Spinal cord (tissue), 10 donors: ENCODE data around the gene ADPRHL1. TPM values are rescaled to one million over a fixed set of nuclear protein-coding genes. Genes with fewer than 3 reads are reported as not detected.

Source experiments
- DNase-seq, 6 donors: peaks; one replicate each; pipeline versions ENCODE4 v3.0.0 to v3.0.0-alpha.2; 2013 to 2015; ENCODE audit warnings: low spot score in 6 of 6, low read depth in 4 of 6
- H3K27ac ChIP-seq: one replicate; pipeline ENCODE4 v1.5.1; 2013; ENCODE audit warnings: low read depth, low read length, control low read depth
- H3K27me3 ChIP-seq: one replicate; pipeline ENCODE4 v1.6.1; 2013; ENCODE audit warnings: low read length; ENCODE audit not compliant: control insufficient read depth, insufficient read depth
- H3K36me3 ChIP-seq: one replicate; pipeline ENCODE4 v1.6.1; 2013; ENCODE audit warnings: low read length; ENCODE audit not compliant: control insufficient read depth, insufficient read depth
- H3K4me1 ChIP-seq: one replicate; pipeline ENCODE4 v1.6.1; 2013; ENCODE audit warnings: low read length; ENCODE audit not compliant: control insufficient read depth, insufficient read depth
- H3K4me3 ChIP-seq: one replicate; pipeline ENCODE4 v1.5.1; 2013; ENCODE audit warnings: low read depth, low read length, control low read depth
- H3K9me3 ChIP-seq: one replicate; pipeline ENCODE4 v1.6.1; 2013; ENCODE audit warnings: low read length; ENCODE audit not compliant: control insufficient read depth, insufficient read depth
- WGBS: methylation state at CpG from one replicate; pipeline ENCODE4 v1.1.5; 2013; ENCODE audit warnings: missing lambda C conversion rate; ENCODE audit not compliant: insufficient coverage; 5-methylcytosine and 5-hydroxymethylcytosine counted together
- polyA plus RNA-seq, 2 donors: library from polyadenylated mRNA; unstranded; fragments of 120-200 nt; gene quantifications; one replicate each; pipeline ENCODE4 v1.2.1, GENCODE V29; 2013; ENCODE audit not compliant: insufficient read length in 2 of 2
- total RNA-seq, 2 donors: library from RNA; depleted of rRNA in 1 of 2; stranded (reverse); fragments of 120-200 nt in 1 of 2; fragments of >200 nt in 1 of 2; gene quantifications; one replicate each; pipeline versions ENCODE4 v1.2.3 to v1.2.4, GENCODE V29; 2013 to 2014
- donor health status: healthy.

ADPRHL1 gene
- total and polyA plus RNA-seq, 4 donors = 3.1 to 7.2 (median 4.4) TPM

GRCh38 chr13:113361406-113361805 is 91.9 kb downstream of the ADPRHL1 start:
- 100% methylated on average over 1 of the region's 7 CpGs for WGBS
- Histone ChIP-seq H3K27me3 (peaks cover 11% of the 10 kb centered on the region), H3K4me1 (peaks cover 24% of the 10 kb centered on the region), H3K27ac (no peak overlapping the region), H3K4me3 (no peak overlapping the region), H3K36me3 (peaks cover 2% of the 10 kb centered on the region), H3K9me3 (no peaks in the 10 kb centered on the region)
- DNase-seq = no peak

DNA sequence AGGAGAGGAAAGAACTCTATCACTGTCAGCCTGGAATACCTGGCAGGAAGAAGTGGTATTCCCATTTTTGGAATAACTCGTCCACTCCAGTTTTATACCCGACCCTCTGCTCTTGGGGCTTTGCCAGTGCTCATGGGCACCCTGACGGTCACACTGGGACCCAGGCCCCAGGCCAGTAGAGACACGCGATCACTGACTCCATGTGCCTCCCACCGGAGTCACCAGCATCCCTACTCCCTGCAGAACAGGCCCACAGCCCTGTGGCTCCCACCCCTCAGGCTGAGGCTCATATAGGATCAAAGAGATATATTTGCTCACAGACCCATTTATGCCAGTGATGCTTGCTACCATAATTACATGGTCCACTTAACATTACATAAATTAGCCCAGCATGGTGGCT is 92.8 kb downstream of the ADPRHL1 start:
- Histone ChIP-seq H3K36me3 (peaks cover 2% of the 10 kb centered on the region), H3K9me3 (no peaks in the 10 kb centered on the region), H3K4me3 (no peak overlapping the region), H3K27me3 (peaks cover 11% of the 10 kb centered on the region), H3K4me1 (peaks cover 23% of the 10 kb centered on the region), H3K27ac (no peak overlapping the region)
- 92% methylated on average over 6 of the region's 6 CpGs for WGBS
- no peak for DNase-seq

DNA sequence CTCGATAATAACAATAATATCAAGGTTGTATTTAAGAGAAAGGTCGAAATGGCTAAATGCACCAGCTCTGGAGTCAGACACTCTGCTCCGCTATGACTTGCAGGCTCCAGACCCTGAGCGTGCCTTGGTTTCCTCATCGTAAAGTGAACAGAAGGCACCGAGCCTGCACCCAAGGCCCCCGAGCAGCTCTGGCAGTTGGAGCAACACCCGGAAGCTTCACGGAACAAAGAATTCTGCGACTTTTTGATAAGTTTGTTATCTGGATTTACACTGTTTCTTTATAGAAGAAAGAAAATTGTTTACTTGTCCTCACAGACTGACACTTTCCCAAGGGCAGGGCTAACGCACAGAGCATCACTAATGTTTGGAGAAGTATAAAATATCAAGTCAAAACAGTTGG is 93.7 kb downstream of the ADPRHL1 start:
- Histone ChIP-seq H3K4me3 (no peak overlapping the region), H3K27ac (no peak overlapping the region), H3K9me3 (no peaks in the 10 kb centered on the region), H3K4me1 (peaks cover 15% of the 10 kb centered on the region), H3K27me3 (peaks cover 11% of the 10 kb centered on the region), H3K36me3 (peaks cover 6% of the 10 kb centered on the region)
- DNase-seq = no peak
- 98% methylated on average over 8 of the region's 11 CpGs for WGBS

DNA sequence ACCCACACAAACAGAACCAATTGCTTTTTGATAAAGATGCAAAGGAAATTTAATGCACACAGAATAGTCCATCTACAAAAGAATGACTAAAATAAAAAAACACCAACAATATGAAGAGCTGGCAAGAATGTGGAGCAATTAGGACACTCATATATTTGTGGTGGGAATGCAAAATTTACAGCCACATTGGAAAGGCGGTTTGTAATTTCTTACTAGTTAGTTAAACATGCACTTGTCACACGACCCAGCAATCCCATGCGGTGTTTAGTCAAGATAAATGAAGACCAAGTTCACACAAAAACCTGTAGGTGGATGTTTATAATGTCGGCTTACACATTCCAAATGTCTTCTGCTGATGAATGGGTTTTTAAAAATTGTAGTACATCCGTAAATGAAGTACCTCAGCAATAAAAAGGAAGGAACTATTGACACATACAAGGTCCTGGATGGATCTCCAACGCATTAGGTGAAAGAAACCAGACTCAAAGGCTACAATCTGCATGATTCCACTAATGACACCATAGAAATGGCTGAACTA is 94.6 kb downstream of the ADPRHL1 start:
- no peak for DNase-seq
- H3K4me3 ChIP-seq = no peak overlapping the region
- peaks cover 6% of the 10 kb centered on the region for H3K36me3 ChIP-seq
- no peaks in the 10 kb centered on the region for H3K9me3 ChIP-seq
- peaks cover 10% of the 10 kb centered on the region for H3K27me3 ChIP-seq
- WGBS = 100% methylated on average over 1 of the region's 6 CpGs
- H3K27ac ChIP-seq = no peak overlapping the region
- peaks cover 12% of the 10 kb centered on the region for H3K4me1 ChIP-seq

- Histone ChIP-seq H3K4me1 (peaks cover under 1% of the 10 kb centered on the region), H3K9me3 (no peaks in the 10 kb centered on the region), H3K27ac (no peak overlapping the region), H3K36me3 (peaks cover 10% of the 10 kb centered on the region), H3K4me3 (no peak overlapping the region), H3K27me3 (peaks cover under 1% of the 10 kb centered on the region)
- 91% methylated on average over 4 of the region's 5 CpGs for WGBS
- DNase-seq = no peak
Observed at GRCh38 chr13:113357529-113357928, 95.8 kb downstream of the ADPRHL1 start.

DNA sequence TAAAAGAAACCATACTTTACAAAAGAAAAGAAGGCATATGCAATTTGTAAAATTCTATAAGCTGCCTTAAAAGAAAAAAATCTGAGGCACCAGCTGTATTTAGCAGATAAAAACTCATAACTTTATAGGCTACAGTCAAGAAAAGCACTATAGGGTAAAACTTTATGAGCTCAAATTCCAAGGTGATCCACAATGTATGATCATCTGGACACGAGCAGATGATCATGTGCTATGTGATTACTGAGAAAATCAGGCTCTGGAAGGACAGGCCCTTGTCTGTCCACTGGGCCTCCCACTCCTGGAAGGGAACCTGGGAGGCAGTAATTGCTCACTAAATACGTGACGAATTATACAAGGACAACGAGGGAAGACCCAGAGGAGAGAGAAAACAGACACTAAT is 96.7 kb downstream of the ADPRHL1 start:
- H3K9me3 ChIP-seq = no peaks in the 10 kb centered on the region
- H3K4me3 ChIP-seq = no peak overlapping the region
- H3K4me1 ChIP-seq = no peaks in the 10 kb centered on the region
- no peak for DNase-seq
- peaks cover 10% of the 10 kb centered on the region for H3K36me3 ChIP-seq
- 72% methylated on average over 4 of the region's 4 CpGs for WGBS
- no peaks in the 10 kb centered on the region for H3K27me3 ChIP-seq
- H3K27ac ChIP-seq = no peak overlapping the region

DNA sequence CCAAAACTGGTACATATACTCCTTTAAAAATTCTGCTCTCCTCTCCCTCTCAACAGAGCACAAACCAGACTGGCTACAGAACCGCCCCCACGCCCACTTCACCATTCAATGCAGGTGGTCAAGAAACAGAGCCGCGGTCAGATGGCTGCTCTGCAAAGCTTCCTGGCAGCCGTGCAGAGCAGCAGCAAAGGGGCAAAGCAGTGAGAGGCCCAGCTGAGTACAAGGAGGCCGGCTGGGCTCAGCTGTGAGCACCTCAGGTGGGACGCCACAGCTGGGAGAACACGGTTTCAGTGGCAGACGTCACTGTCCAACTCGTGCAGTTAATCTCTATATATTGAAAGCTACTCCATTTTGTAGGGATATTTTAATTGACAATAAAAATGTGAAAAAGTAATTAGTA is 97.7 kb downstream of the ADPRHL1 start:
- Histone ChIP-seq H3K9me3 (no peaks in the 10 kb centered on the region), H3K27ac (no peak overlapping the region), H3K4me1 (no peaks in the 10 kb centered on the region), H3K36me3 (peaks cover 16% of the 10 kb centered on the region), H3K27me3 (no peaks in the 10 kb centered on the region), H3K4me3 (no peak overlapping the region)
- DNase-seq = no peak
- WGBS = 77% methylated on average over 4 of the region's 10 CpGs

DNA sequence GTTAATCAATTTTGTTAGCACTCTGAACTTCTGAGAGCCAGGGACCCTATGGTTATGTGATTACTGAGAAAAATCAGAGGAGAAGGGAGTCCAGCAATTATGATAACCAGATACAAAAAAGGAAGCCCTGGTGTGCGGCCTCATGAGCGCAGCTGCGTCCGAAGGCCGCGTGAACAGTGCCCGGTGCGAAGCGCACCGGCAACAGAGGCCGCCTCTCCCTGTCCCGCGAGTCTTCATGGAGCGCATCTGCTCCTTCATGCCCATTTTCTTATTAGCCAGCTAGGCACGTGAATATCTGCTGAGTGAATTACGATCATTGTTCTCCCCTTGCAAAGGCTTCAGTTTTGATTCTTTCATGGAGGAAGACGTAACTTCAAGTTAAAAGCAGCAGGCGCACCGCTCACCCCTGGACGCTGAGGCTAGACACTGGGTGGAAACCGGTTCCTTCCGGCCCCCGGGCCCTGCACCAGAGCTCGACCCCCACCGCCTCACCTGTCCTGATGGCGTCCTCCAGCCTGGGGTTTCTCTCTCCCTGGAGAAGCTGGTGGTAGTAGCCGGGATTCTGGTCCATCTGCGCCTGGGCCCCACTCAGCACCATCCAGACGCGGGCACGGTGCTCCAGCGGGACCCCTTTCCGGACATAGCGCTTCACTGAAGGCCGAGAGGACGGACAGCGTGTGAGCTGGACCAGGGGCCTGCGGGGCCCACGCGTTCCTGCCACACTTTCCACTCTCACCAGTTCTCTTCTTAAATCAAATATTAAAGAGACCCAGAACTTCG is 98.3 kb downstream of the ADPRHL1 start:
- no peaks in the 10 kb centered on the region for H3K4me1 ChIP-seq
- H3K27me3 ChIP-seq = no peaks in the 10 kb centered on the region
- no peaks in the 10 kb centered on the region for H3K9me3 ChIP-seq
- DNase-seq = no peak
- no peak overlapping the region for H3K27ac ChIP-seq
- WGBS = 91% methylated on average over 39 of the region's 41 CpGs
- H3K36me3 ChIP-seq = peaks cover 22% of the 10 kb centered on the region
- no peak overlapping the region for H3K4me3 ChIP-seq

DNA sequence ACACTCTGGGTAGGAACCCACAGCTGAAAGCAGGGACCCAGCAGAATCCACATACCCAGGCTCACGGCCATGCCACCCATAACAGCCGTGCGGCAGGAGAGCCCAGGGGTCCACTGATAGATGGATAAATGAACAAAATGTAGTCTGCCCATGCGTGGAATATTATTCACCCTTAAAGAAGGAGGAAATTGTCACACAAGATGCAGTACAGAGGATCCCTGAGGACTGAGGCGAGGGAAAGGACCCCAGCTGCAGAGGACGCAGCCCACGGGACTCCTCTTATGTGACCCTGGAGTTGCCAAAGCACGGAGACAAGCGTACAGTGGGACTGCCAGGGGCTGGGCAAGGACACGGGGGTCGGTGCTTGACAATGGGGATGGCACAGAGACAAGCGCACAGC is 100.0 kb downstream of the ADPRHL1 start:
- peaks cover 36% of the 10 kb centered on the region for H3K36me3 ChIP-seq
- 84% methylated on average over 8 of the region's 12 CpGs for WGBS

GRCh38 chr13:113351514-113352026 is 101.7 kb downstream of the ADPRHL1 start:
- WGBS = 85% methylated on average over 15 of the region's 17 CpGs
- DNase-seq = no peak
- H3K4me1 ChIP-seq = no peaks in the 10 kb centered on the region
- H3K27me3 ChIP-seq = no peaks in the 10 kb centered on the region
- H3K36me3 ChIP-seq = peaks cover 46% of the 10 kb centered on the region
- H3K27ac ChIP-seq = no peak overlapping the region
- H3K9me3 ChIP-seq = no peaks in the 10 kb centered on the region
- no peak overlapping the region for H3K4me3 ChIP-seq

More for the DNA sequence above, 100.0 kb downstream of the ADPRHL1 start:
- Histone ChIP-seq H3K4me1 (no peaks in the 10 kb centered on the region), H3K4me3 (no peak overlapping the region), H3K27ac (no peak overlapping the region), H3K9me3 (no peaks in the 10 kb centered on the region), H3K27me3 (no peaks in the 10 kb centered on the region)
- no peak for DNase-seq
